Measurements from ENCODE around the gene SF3A1. TPM values are rescaled to one million over a fixed set of nuclear protein-coding genes. Genes with fewer than 3 reads are reported as not detected.

SF3A1 gene
- total RNA-seq, 4 donors from 2014 or later: 52.8 to 193 (median 135) TPM

- Histone ChIP-seq H3K4me3 (replicated peaks in 1 of 3) (no peak overlapping the region), H3K27me3 (no peaks in the 10 kb centered on the region), H3K9me3 (no peaks in the 10 kb centered on the region), H3K4me1 (peaks cover 1 to 10% of the 10 kb centered on the region in 2 donors), H3K27ac (no peak overlapping the region), H3K36me3 (peaks cover 7 to 17% of the 10 kb centered on the region in 2 donors)
- TF ChIP-seq CTCF (IDR thresholded peaks at IDR 0.05) (no peak), POLR2A (IDR thresholded peaks at IDR 0.05) (no peak)
- intact Hi-C loops (cut with DNase I): no loop called here
- no peak for DNase-seq
- 88 to 89% methylated on average over 4 of the region's 7 CpGs for WGBS, 2 donors
Observed at GRCh38 chr22:30282616-30283046, 74.1 kb downstream of the SF3A1 start.

Other genes with a start within 250 kb of the SF3A1 start
- gene LIF, start 110.1 kb downstream of the SF3A1 start, total RNA-seq: 1 to 10 TPM in 3 of 4 donors, under 1 TPM in 1; 0.89 to 2.6 (median 2.2) TPM
- gene OSM, start 90.0 kb downstream of the SF3A1 start, total RNA-seq: under 1 TPM in 1 of 4 donors, not detected in 3; 0.40 TPM
- 10 to 100 TPM; 16.5 to 36.0 (median 27.7) TPM for gene CASTOR1, start 67.4 kb downstream of the SF3A1 start, total RNA-seq
- 10 to 100 TPM; 28.4 to 44.7 (median 35.9) TPM for gene TBC1D10A, start 30.0 kb downstream of the SF3A1 start, total RNA-seq
- gene CCDC157, start 113 bp upstream of the SF3A1 start, total RNA-seq: 10 to 100 TPM in 3 of 4 donors, 1 to 10 TPM in 1; 8.1 to 18.3 (median 15.6) TPM
- gene RNF215, start 30.5 kb upstream of the SF3A1 start, total RNA-seq: 10 to 100 TPM; 14.8 to 25.5 (median 18.8) TPM
- 10 to 100 TPM; 26.6 to 59.1 (median 30.4) TPM for gene SEC14L2, start 40.1 kb upstream of the SF3A1 start, total RNA-seq
- 10 to 100 TPM in 3 of 4 donors, 1 to 10 TPM in 1; 5.8 to 25.7 (median 14.4) TPM for gene MTFP1, start 68.9 kb upstream of the SF3A1 start, total RNA-seq
- gene SEC14L3, start 115.1 kb upstream of the SF3A1 start, total RNA-seq: 1 to 10 TPM in 1 of 4 donors, not detected in 3; 1.5 TPM
- gene SEC14L4, start 148.8 kb upstream of the SF3A1 start, total RNA-seq: under 1 TPM in 3 of 4 donors, not detected in 1; 0.13 to 0.39 (median 0.22) TPM
- gene SEC14L6, start 189.8 kb upstream of the SF3A1 start, total RNA-seq: under 1 TPM in 1 of 4 donors, not detected in 3; 0.11 TPM
- 1 to 10 TPM in 1 of 4 donors, under 1 TPM in 2, not detected in 1; 0.50 to 1.4 (median 0.67) TPM for gene GAL3ST1, start 217.8 kb upstream of the SF3A1 start, total RNA-seq
- gene PES1, start 235.0 kb upstream of the SF3A1 start, total RNA-seq: 10 to 100 TPM; 36.6 to 62.4 (median 47.9) TPM